Measurements from ENCODE around the gene HMOX2. TPM values are rescaled to one million over a fixed set of nuclear protein-coding genes. Genes with fewer than 3 reads are reported as not detected.
A peak's percentile ranks its signal among the peaks of the same experiment; 100 is the strongest.

Gene HMOX2
- total RNA-seq, 1 experiment from 2014 or later: 41.3 TPM

GRCh38 chr16:4465977-4466779, 10.0 kb upstream of the HMOX2 start:
- DNase-seq (ENCODE audit: low read depth): no peak

- no peak for DNase-seq (ENCODE audit: low read depth)
These were observed 8.3 kb upstream of the HMOX2 start for GRCh38 chr16:4467916-4468315.

GRCh38 chr16:4468972-4469371, 7.2 kb upstream of the HMOX2 start:
- DNase-seq (ENCODE audit: low read depth): no peak

GRCh38 chr16:4471869-4472268, 4.3 kb upstream of the HMOX2 start:
- DNase-seq (ENCODE audit: low read depth): no peak

- DNase-seq (ENCODE audit: low read depth): no peak
These were observed 3.3 kb upstream of the HMOX2 start for GRCh38 chr16:4472880-4473279.

- peak; percentile 89 for DNase-seq (ENCODE audit: low read depth)
These were observed 1.8 kb upstream of the HMOX2 start, which contains the start of gene NMRAL1 for GRCh38 chr16:4474192-4474961. Gene NMRAL1, minus strand, starts transcription at chr16:4474625. Its CDS starts 493 bp downstream, at chr16:4474132.

GRCh38 chr16:4477966-4478365, 1.8 kb downstream of the HMOX2 start:
- peak; percentile 57 for DNase-seq (ENCODE audit: low read depth)

- no peak for DNase-seq (ENCODE audit: low read depth)
These were observed 5.3 kb downstream of the HMOX2 start for GRCh38 chr16:4481526-4481925.

- DNase-seq (ENCODE audit: low read depth): no peak
These were observed 5.8 kb downstream of the HMOX2 start for GRCh38 chr16:4481963-4482362.

GRCh38 chr16:4486126-4486893, 10.1 kb downstream of the HMOX2 start:
- no peak for DNase-seq (ENCODE audit: low read depth)

- DNase-seq (ENCODE audit: low read depth): no peak
These were observed 11.8 kb downstream of the HMOX2 start for GRCh38 chr16:4487955-4488498.

GRCh38 chr16:4488499-4488967, 12.3 kb downstream of the HMOX2 start:
- no peak for DNase-seq (ENCODE audit: low read depth)

GRCh38 chr16:4489030-4489429, 12.8 kb downstream of the HMOX2 start:
- peak; percentile 53 for DNase-seq (ENCODE audit: low read depth)

GRCh38 chr16:4491898-4492297, 15.7 kb downstream of the HMOX2 start:
- DNase-seq (ENCODE audit: low read depth): no peak

GRCh38 chr16:4494746-4495490, 18.7 kb downstream of the HMOX2 start:
- peak; percentile 75 for DNase-seq (ENCODE audit: low read depth)

- DNase-seq (ENCODE audit: low read depth): no peak
These were observed 19.6 kb downstream of the HMOX2 start for GRCh38 chr16:4495766-4496165.

GRCh38 chr16:4496305-4496704, 20.1 kb downstream of the HMOX2 start:
- peak; percentile 58 for DNase-seq (ENCODE audit: low read depth)

- no peak for DNase-seq (ENCODE audit: low read depth)
These were observed 22.5 kb downstream of the HMOX2 start for GRCh38 chr16:4498546-4499195.

- no peak for DNase-seq (ENCODE audit: low read depth)
These were observed 23.0 kb downstream of the HMOX2 start for GRCh38 chr16:4499196-4499555.

- peak; percentile 63 for DNase-seq (ENCODE audit: low read depth)
These were observed 24.1 kb downstream of the HMOX2 start for GRCh38 chr16:4500272-4500671.

GRCh38 chr16:4501071-4501478, 24.9 kb downstream of the HMOX2 start:
- DNase-seq (ENCODE audit: low read depth): no peak

All from Daoy (cell line).